Right lobe of liver (tissue), 6 donors: ENCODE results near the gene FAM151A. TPM values are rescaled to one million over a fixed set of nuclear protein-coding genes. Genes with fewer than 3 reads are reported as not detected.

Experiments used
- ATAC-seq, 4 donors: fragments of 200-7000 bp; cut with Tn5 transposase; one replicate each; pipeline ENCODE4 v1.9.1; 2020; ENCODE audit warnings: mild to moderate bottlenecking in 4 of 4, moderate library complexity in 4 of 4
- DNase-seq, 3 donors: peaks; one replicate each; pipeline ENCODE4 v3.0.0-alpha.2; 2020
- H3K27ac ChIP-seq, 3 donors: fragments of 200-600 bp; one replicate each; pipeline ENCODE4 v1.8.0; 2022
- H3K27me3 ChIP-seq, 2 donors: fragments of 200-600 bp; one replicate each; pipeline ENCODE4 v1.8.0; 2022
- H3K36me3 ChIP-seq, 4 donors: fragments of 200-600 bp; sonication (generic) in 1 of 4; one replicate each; pipeline versions ENCODE4 v1.5.1 to v1.8.0; 2017 to 2022; ENCODE audit warnings: control low read depth in 1 of 4
- H3K4me1 ChIP-seq, 4 donors: fragments of 200-600 bp; sonication (generic) in 1 of 4; one replicate each; pipeline versions ENCODE4 v1.5.1 to v1.8.0; 2017 to 2022; ENCODE audit warnings: control low read depth in 1 of 4
- H3K4me3 ChIP-seq, 3 donors: fragments of 200-600 bp; one replicate each; pipeline ENCODE4 v1.8.0; 2022
- H3K9me3 ChIP-seq, 4 donors: fragments of 200-600 bp; sonication (generic) in 1 of 4; one replicate each; pipeline versions ENCODE4 v1.5.1 to v1.8.0; 2017 to 2022; ENCODE audit warnings: control low read depth in 1 of 4
- CTCF ChIP-seq, 4 donors: fragments of 200-600 bp in 3 of 4; fragments of 450-650 bp in 1 of 4; IDR thresholded peaks; one replicate each; pipeline versions ENCODE4 v1.5.1 to v1.8.0; 2016 to 2022; ENCODE audit warnings: antibody characterized with exemption in 4 of 4, mild to moderate bottlenecking in 2 of 4
- POLR2A ChIP-seq: fragments of 450-650 bp; IDR thresholded peaks from one replicate; pipeline ENCODE4 v1.6.1; 2017; ENCODE audit warnings: antibody characterized with exemption, mild to moderate bottlenecking
- WGBS: methylation state at CpG from one replicate; pipeline ENCODE4 v1.1.6; 2018; ENCODE audit warnings: low coverage, low lambda C conversion rate; ENCODE audit not compliant: insufficient coverage; ENCODE audit errors: missing lambda C conversion rate; 5-methylcytosine and 5-hydroxymethylcytosine counted together
- intact Hi-C, 2 donors: fragments of 100-400 bp; cut with DNase I; formaldehyde crosslinking; loops; one replicate each; pipeline versions ENCODE4 v1.11.2 to v1.14.1; 2022
- total RNA-seq, 6 experiments: library from RNA; depleted of rRNA in 2 of 6; stranded (reverse); fragments of >200 nt in 2 of 6; fragmentation: NEBNext Ultra II Directional in 3 of 6; extraction: Animal tissue kit (Norgen Biotek cat#: 25700) in 3 of 6; gene quantifications; one replicate each; pipeline versions ENCODE4 v1.1.0 to v1.2.4, GENCODE V29; 2016 to 2023
- donor health status: DM: no; HTN: yes; CAD: no.
- donor health status: DM: no; HTN: no; CAD: no.
- donor health status: DM: no; HTN: no; CAD: no.
- donor health status: DM: no; HTN: yes; CAD: no.
- donor health status: DM: no; HTN: yes; CAD: no.

FAM151A gene
- total RNA-seq, 6 experiments from 2014 or later = 0.12 to 72.9 (median 5.2) TPM

- TF ChIP-seq CTCF (IDR thresholded peaks at IDR 0.05) (no peak), POLR2A (no peak)
- DNase-seq = no peak
- WGBS = 51% methylated on average over 4 of the region's 13 CpGs
- no peak for ATAC-seq
- Histone ChIP-seq H3K27ac (no peak overlapping the region), H3K27me3 (no peaks in the 10 kb centered on the region), H3K4me3 (no peak overlapping the region), H3K9me3 (no peaks in the 10 kb centered on the region), H3K4me1 (no peaks in the 10 kb centered on the region), H3K36me3 (no peaks in the 10 kb centered on the region)
- intact Hi-C loops = no loop called here
Observed at GRCh38 chr1:54599211-54599823, 24.0 kb downstream of the FAM151A start.

- no peak for ATAC-seq
- H3K27me3 ChIP-seq = no peaks in the 10 kb centered on the region
- H3K9me3 ChIP-seq = no peaks in the 10 kb centered on the region
- no peaks in the 10 kb centered on the region for H3K36me3 ChIP-seq
- no peak overlapping the region for H3K27ac ChIP-seq
- 67% methylated on average over 3 of the region's 3 CpGs for WGBS
- TF ChIP-seq POLR2A = no peak
- TF ChIP-seq CTCF (IDR thresholded peaks at IDR 0.05) = no peak
- intact Hi-C loops = no loop called here
- H3K4me3 ChIP-seq = no peak overlapping the region
- no peak for DNase-seq
- no peaks in the 10 kb centered on the region for H3K4me1 ChIP-seq
Observed at GRCh38 chr1:54597455-54598030, 25.8 kb downstream of the FAM151A start.

- H3K9me3 ChIP-seq = no peaks in the 10 kb centered on the region
- WGBS = 100% methylated on average over 1 of the region's 3 CpGs
- no peaks in the 10 kb centered on the region for H3K36me3 ChIP-seq
- no peak overlapping the region for H3K27ac ChIP-seq
- no peak for TF ChIP-seq POLR2A
- intact Hi-C loops = no loop called here
- no peak overlapping the region for H3K4me3 ChIP-seq
- ATAC-seq (no peak), DNase-seq (no peak)
- no peaks in the 10 kb centered on the region for H3K4me1 ChIP-seq
- no peaks in the 10 kb centered on the region for H3K27me3 ChIP-seq
Observed at GRCh38 chr1:54596756-54597155, 26.6 kb downstream of the FAM151A start.

GRCh38 chr1:54595956-54596498 lies 27.3 kb downstream of the FAM151A start:
- intact Hi-C loops = no loop called here
- DNase-seq (no peak), ATAC-seq (no peak)
- Histone ChIP-seq H3K27me3 (no peaks in the 10 kb centered on the region), H3K36me3 (no peaks in the 10 kb centered on the region), H3K4me3 (no peak overlapping the region), H3K4me1 (peaks cover 0 to 2% (median 0%) of the 10 kb centered on the region in 4 donors), H3K9me3 (no peaks in the 10 kb centered on the region), H3K27ac (no peak overlapping the region)
- WGBS = 44% methylated on average over 1 of the region's 3 CpGs
- TF ChIP-seq POLR2A (no peak), CTCF (IDR thresholded peaks at IDR 0.05) (no peak)

- H3K4me3 ChIP-seq = no peak overlapping the region
- intact Hi-C loops = no loop called here
- ATAC-seq = no peak
- WGBS = no CpG with 5 or more reads among the region's 16 CpGs
- no peak overlapping the region for H3K27ac ChIP-seq
- H3K9me3 ChIP-seq = no peaks in the 10 kb centered on the region
- H3K27me3 ChIP-seq = no peaks in the 10 kb centered on the region
- TF ChIP-seq CTCF (IDR thresholded peaks at IDR 0.05) = no peak
- TF ChIP-seq POLR2A = no peak
- H3K36me3 ChIP-seq = no peaks in the 10 kb centered on the region
- DNase-seq = no peak
- peaks cover 0 to 17% (median 3%) of the 10 kb centered on the region in 4 donors for H3K4me1 ChIP-seq
Observed at GRCh38 chr1:54594463-54594862, 28.9 kb downstream of the FAM151A start.
